Astrocyte (in vitro differentiated cells and primary cell): ENCODE measurements around the gene TPRKB. TPM values are rescaled to one million over a fixed set of nuclear protein-coding genes. Genes with fewer than 3 reads are reported as not detected.

Experiments used
- DNase-seq: peaks from one replicate; pipeline ENCODE4 v3.0.0-alpha.2; 2010; ENCODE audit warnings: low read depth
- FAIRE-seq: peaks from 2 replicates; lab custom pipeline; 2011; peaks lifted over from hg19 to GRCh38; lab: Jason Lieb, UNC
- H2AFZ ChIP-seq: 2 replicates; pipeline ENCODE4 v1.6.0; 2012; ENCODE audit warnings: low read depth, low read length, inconsistent platforms
- H3K27ac ChIP-seq: 2 replicates; pipeline ENCODE4 v1.5.1; 2011; ENCODE audit warnings: low read depth, low read length, inconsistent platforms
- H3K27me3 ChIP-seq: 2 replicates; pipeline ENCODE4 v1.6.0; 2011; ENCODE audit warnings: low read length, inconsistent platforms; ENCODE audit not compliant: insufficient read depth
- H3K36me3 ChIP-seq: 2 replicates; pipeline ENCODE4 v1.5.1; 2011; ENCODE audit warnings: low read length, inconsistent platforms; ENCODE audit not compliant: insufficient read depth
- H3K4me1 ChIP-seq: 2 replicates; pipeline ENCODE4 v1.5.1; 2011; ENCODE audit warnings: low read length, inconsistent platforms; ENCODE audit not compliant: insufficient read depth
- H3K4me2 ChIP-seq: 2 replicates; pipeline ENCODE4 v1.6.0; 2012; ENCODE audit warnings: low read length, inconsistent platforms
- H3K4me3 ChIP-seq: 2 replicates; pipeline ENCODE4 v1.5.1; 2011; ENCODE audit warnings: low read depth, mild to moderate bottlenecking, low read length, inconsistent platforms; ENCODE audit not compliant: insufficient read depth
- H3K79me2 ChIP-seq: 2 replicates; pipeline ENCODE4 v1.6.0; 2012; ENCODE audit warnings: mild to moderate bottlenecking, low read length, inconsistent platforms; ENCODE audit not compliant: insufficient read depth
- H3K9ac ChIP-seq: 2 replicates; pipeline ENCODE4 v1.6.0; 2012; ENCODE audit warnings: mild to moderate bottlenecking, low read length, inconsistent platforms
- H3K9me3 ChIP-seq: 2 replicates; pipeline ENCODE4 v1.5.1; 2012; ENCODE audit warnings: low read depth, mild to moderate bottlenecking, low read length, inconsistent platforms; ENCODE audit not compliant: insufficient read depth
- H4K20me1 ChIP-seq: 2 replicates; pipeline ENCODE4 v1.6.0; 2012; ENCODE audit warnings: low read length, inconsistent platforms; ENCODE audit not compliant: insufficient read depth
- H3K27ac Mint-ChIP-seq: one replicate; pipeline ENCODE4 v1.8.0; 2021; ENCODE audit warnings: mild to moderate bottlenecking, mixed read lengths; ENCODE audit not compliant: unreplicated experiment
- H3K27me3 Mint-ChIP-seq: one replicate; pipeline ENCODE4 v1.8.0; 2021; ENCODE audit warnings: low read depth, mixed read lengths; ENCODE audit not compliant: unreplicated experiment
- H3K36me3 Mint-ChIP-seq: one replicate; pipeline ENCODE4 v1.8.0; 2021; ENCODE audit warnings: low read depth, mixed read lengths; ENCODE audit not compliant: unreplicated experiment
- H3K4me1 Mint-ChIP-seq: one replicate; pipeline ENCODE4 v1.8.0; 2021; ENCODE audit warnings: low read depth, mixed read lengths; ENCODE audit not compliant: unreplicated experiment
- H3K4me3 Mint-ChIP-seq: one replicate; pipeline ENCODE4 v1.8.0; 2021; ENCODE audit warnings: mild to moderate bottlenecking, moderate library complexity, mixed read lengths; ENCODE audit not compliant: unreplicated experiment
- H3K9me3 Mint-ChIP-seq: one replicate; pipeline ENCODE4 v1.8.0; 2021; ENCODE audit warnings: mild to moderate bottlenecking, mixed read lengths; ENCODE audit not compliant: unreplicated experiment
- CTCF ChIP-seq: IDR thresholded peaks from 2 replicates; pipeline ENCODE4 v1.5.1; 2011; ENCODE audit warnings: low read depth, mild to moderate bottlenecking, inconsistent platforms, low read length, moderate library complexity; ENCODE audit not compliant: insufficient read depth
- EZH2 ChIP-seq: IDR thresholded peaks from 2 replicates; pipeline ENCODE4 v1.6.1; 2012; ENCODE audit warnings: mild to moderate bottlenecking, low read length, inconsistent platforms; ENCODE audit not compliant: insufficient read depth
- total RNA-seq: library from RNA; stranded (reverse); gene quantifications from 2 replicates; pipeline ENCODE4 v1.2.1, GENCODE V29; 2021

Gene TPRKB
- total RNA-seq, 1 donor from 2014 or later = 21.3 TPM

- H3K9me3 Mint-ChIP-seq = no peaks in the 10 kb centered on the region
- no peak for DNase-seq
- no peak for TF ChIP-seq EZH2
- TF ChIP-seq CTCF = no peak
- no peak overlapping the region for H3K27ac Mint-ChIP-seq
- Histone ChIP-seq H3K9me3 (no peaks in the 10 kb centered on the region), H3K79me2 (peaks cover 6% of the 10 kb centered on the region), H3K4me2 (no peak overlapping the region), H2AFZ (no peak overlapping the region), H3K27ac (no peak overlapping the region), H3K27me3 (no peaks in the 10 kb centered on the region), H3K4me3 (no peak overlapping the region), H3K9ac (no peak overlapping the region), H3K4me1 (peaks cover 7% of the 10 kb centered on the region), H4K20me1 (peaks cover 21% of the 10 kb centered on the region), H3K36me3 (peaks cover 58% of the 10 kb centered on the region)
- FAIRE-seq = no peak
- H3K4me3 Mint-ChIP-seq = no peak overlapping the region
- H3K36me3 Mint-ChIP-seq = peaks cover 23% of the 10 kb centered on the region
- H3K4me1 Mint-ChIP-seq = peaks cover 4% of the 10 kb centered on the region
- H3K27me3 Mint-ChIP-seq = no peaks in the 10 kb centered on the region
Observed at GRCh38 chr2:73764945-73765344, 27.8 kb upstream of the TPRKB start.

GRCh38 chr2:73762571-73762970 is 25.4 kb upstream of the TPRKB start:
- Mint-ChIP-seq H3K4me1 (peaks cover 7% of the 10 kb centered on the region), H3K36me3 (peaks cover 25% of the 10 kb centered on the region), H3K9me3 (no peaks in the 10 kb centered on the region), H3K4me3 (no peak overlapping the region), H3K27me3 (no peaks in the 10 kb centered on the region), H3K27ac (no peak overlapping the region)
- Histone ChIP-seq H3K36me3 (peaks cover 55% of the 10 kb centered on the region), H3K27me3 (no peaks in the 10 kb centered on the region), H3K9ac (no peak overlapping the region), H3K79me2 (no peaks in the 10 kb centered on the region), H3K4me1 (peaks cover 15% of the 10 kb centered on the region), H2AFZ (no peak overlapping the region), H4K20me1 (peaks cover 27% of the 10 kb centered on the region), H3K4me3 (no peak overlapping the region), H3K27ac (no peak overlapping the region), H3K4me2 (no peak overlapping the region), H3K9me3 (no peaks in the 10 kb centered on the region)
- FAIRE-seq (no peak), DNase-seq (no peak)
- no peak for TF ChIP-seq EZH2
- TF ChIP-seq CTCF = no peak

GRCh38 chr2:73759904-73760303 is 22.8 kb upstream of the TPRKB start:
- Histone ChIP-seq H3K79me2 (no peaks in the 10 kb centered on the region), H3K27me3 (no peaks in the 10 kb centered on the region), H3K4me3 (no peak overlapping the region), H3K4me2 (peak overlapping the region; percentile 16), H3K9me3 (no peaks in the 10 kb centered on the region), H4K20me1 (peaks cover 33% of the 10 kb centered on the region), H3K36me3 (peaks cover 43% of the 10 kb centered on the region), H3K27ac (no peak overlapping the region), H3K9ac (no peak overlapping the region), H3K4me1 (peaks cover 15% of the 10 kb centered on the region), H2AFZ (no peak overlapping the region)
- FAIRE-seq (no peak), DNase-seq (peak; percentile 18)
- Mint-ChIP-seq H3K9me3 (no peaks in the 10 kb centered on the region), H3K4me1 (peaks cover 7% of the 10 kb centered on the region), H3K4me3 (no peak overlapping the region), H3K36me3 (peaks cover 20% of the 10 kb centered on the region), H3K27ac (no peak overlapping the region), H3K27me3 (no peaks in the 10 kb centered on the region)
- TF ChIP-seq EZH2 (no peak), CTCF (no peak)
